Psoas muscle (tissue), 8 donors: ENCODE measurements around the gene NCKAP5L. TPM values are rescaled to one million over a fixed set of nuclear protein-coding genes. Genes with fewer than 3 reads are reported as not detected.
"Not testable (repeated sequence)": the region's sequence is repeated elsewhere in the genome, so short reads cannot be mapped to it uniquely, and the experiment has no call there.

Source experiments
- ATAC-seq, 4 donors: fragments of 200-7000 bp; cut with Tn5 transposase; one replicate each; pipeline ENCODE4 v1.9.1; 2020; ENCODE audit warnings: moderate library complexity in 3 of 4, mild to moderate bottlenecking in 2 of 4
- DNase-seq, 2 donors: peaks; one replicate each; pipeline ENCODE4 v3.0.0-alpha.2; 2020
- H3K27ac ChIP-seq: fragments of 200-600 bp; one replicate; pipeline ENCODE4 v1.8.0; 2022
- H3K27me3 ChIP-seq, 3 donors: fragments of 200-600 bp in 1 of 3; one replicate each; pipeline versions ENCODE4 v1.6.1 to v1.8.0; 2013 to 2022; ENCODE audit warnings: low read length in 2 of 3, mild to moderate bottlenecking in 2 of 3, moderate library complexity in 1 of 3; ENCODE audit not compliant: insufficient read depth in 3 of 3
- H3K36me3 ChIP-seq, 2 donors: fragments of 200-600 bp in 1 of 2; one replicate each; pipeline versions ENCODE4 v1.6.1 to v1.8.0; 2013 to 2022; ENCODE audit warnings: low read depth in 1 of 2, mild to moderate bottlenecking in 1 of 2, moderate library complexity in 1 of 2; ENCODE audit not compliant: insufficient read depth in 1 of 2
- H3K4me1 ChIP-seq: fragments of 200-600 bp; one replicate; pipeline ENCODE4 v1.8.0; 2022
- H3K4me3 ChIP-seq: fragments of 200-600 bp; one replicate; pipeline ENCODE4 v1.8.0; 2022; ENCODE audit warnings: mild to moderate bottlenecking
- H3K9me3 ChIP-seq: fragments of 200-600 bp; one replicate; pipeline ENCODE4 v1.8.0; 2022
- WGBS, 3 donors: extraction: QIAGEN DNeasy Blood & Tissue Kit; methylation state at CpG; one replicate each; pipeline versions ENCODE4 v1.1.6 to v1.1.7; 2013; 5-methylcytosine and 5-hydroxymethylcytosine counted together
- intact Hi-C, 2 donors: fragments of 100-400 bp; cut with DNase I; formaldehyde crosslinking; loops; one replicate each; pipeline versions ENCODE4 v1.11.0 to v1.14.2; 2022
- polyA plus RNA-seq, 3 donors: library from polyadenylated mRNA; stranded (reverse); fragments of 200-250 nt; gene quantifications; one replicate each; pipeline ENCODE4 v1.2.3, GENCODE V29; 2013
- total RNA-seq, 4 donors: library from RNA; stranded (reverse); fragmentation: NEBNext Ultra II Directional in 2 of 4; extraction: Animal tissue kit (Norgen Biotek cat#: 25700) in 2 of 4; gene quantifications; one replicate each; pipeline versions ENCODE4 v1.2.1 to v1.2.4, GENCODE V29; 2021 to 2023
- TF ChIP-seq, protein P1 (sequence below): fragments of 200-600 bp; IDR thresholded peaks from one replicate; pipeline ENCODE4 v1.8.0; 2022; ENCODE audit warnings: antibody characterized with exemption
- donor health status: healthy with polysubstance abuse.
- donor health status: DM: no; HTN: no; CAD: no; lungs with moderate emphysema.
- donor health status: Bipolar disorder and iron deficiency.
- donor health status: healthy.
- donor health status: DM: yes; HTN: yes; CAD: no.
- donor health status: DM: no; HTN: no; CAD: no.
- donor health status: DM: no; HTN: no; CAD: no.
- donor health status: DM: yes; HTN: yes; CAD: no.

The NCKAP5L gene
- total and polyA plus RNA-seq, 7 donors: 6.8 to 16.5 (median 11.7) TPM

DNA sequence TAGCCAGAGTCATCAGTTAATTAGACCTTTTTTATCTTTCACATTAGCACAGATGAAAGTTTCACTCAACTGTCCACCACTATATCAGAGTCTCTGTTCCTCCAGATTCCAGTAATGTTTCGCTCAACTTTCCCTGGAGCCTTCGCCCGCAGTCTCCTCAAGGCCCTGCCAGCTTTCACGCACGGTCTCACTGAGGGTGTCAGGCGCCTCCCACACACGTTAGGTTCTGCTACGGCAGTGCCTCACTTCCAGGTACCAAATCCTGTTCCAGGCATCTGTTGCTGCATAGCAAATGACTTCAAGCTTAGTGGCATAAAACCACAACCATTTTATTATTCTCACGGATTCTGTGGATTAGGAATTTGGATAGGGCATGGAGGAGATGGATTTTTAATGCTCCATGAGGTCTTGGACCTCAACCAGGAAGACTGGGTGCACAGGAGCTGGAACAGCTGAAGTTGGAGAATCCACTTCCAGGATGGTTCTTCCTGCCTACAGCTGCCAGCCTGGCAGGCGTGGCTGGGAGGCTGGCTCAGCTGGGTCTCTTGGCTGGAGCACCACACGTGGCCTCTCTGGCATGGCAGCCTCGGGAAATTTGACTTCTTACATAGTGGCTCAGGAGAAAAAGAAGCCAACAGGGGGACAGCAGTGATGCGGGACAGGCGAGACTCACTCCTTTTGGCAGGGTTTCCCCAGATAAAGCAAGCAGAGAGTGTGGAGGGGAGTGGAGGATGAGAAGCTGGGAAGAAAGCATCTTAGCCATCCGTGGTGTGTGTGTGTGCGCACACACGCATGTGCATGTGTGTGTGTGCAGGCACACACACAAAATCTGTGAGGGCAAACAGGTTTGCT lies 36.0 kb upstream of the NCKAP5L start:
- H3K27ac ChIP-seq: no peak overlapping the region
- DNase-seq: no peak
- intact Hi-C loops: no loop called here

DNA sequence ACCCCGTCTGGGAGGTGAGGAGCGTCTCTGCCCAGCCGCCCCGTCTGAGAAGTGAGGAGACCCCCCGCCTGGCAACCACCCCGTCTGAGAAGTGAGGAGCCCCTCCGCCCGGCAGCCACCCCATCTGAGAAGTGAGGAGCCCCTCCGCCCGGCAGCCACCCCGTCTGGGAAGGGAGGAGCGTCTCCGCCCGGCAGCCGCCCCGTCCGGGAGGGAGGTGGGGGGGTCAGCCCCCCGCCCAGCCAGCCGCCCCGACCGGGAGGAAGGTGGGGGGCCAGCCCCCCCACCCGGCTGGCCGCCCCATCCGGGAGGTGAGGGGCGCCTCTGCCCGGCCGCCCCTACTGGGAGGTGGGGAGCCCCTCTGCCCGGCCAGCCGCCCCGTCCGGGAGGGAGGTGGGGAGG lies 32.7 kb upstream of the NCKAP5L start:
- H3K27ac ChIP-seq, ATAC-seq, H3K9me3 ChIP-seq, intact Hi-C loops, H3K4me1 ChIP-seq, H3K36me3 ChIP-seq, DNase-seq, H3K4me3 ChIP-seq, H3K27me3 ChIP-seq: not testable (repeated sequence)
- WGBS, 3 donors: 79 to 91% (median 91%) methylated on average over 14 to 31 of the region's 31 CpGs

More for the DNA sequence above, 36.0 kb upstream of the NCKAP5L start:
- H3K27me3 ChIP-seq: peaks cover 0 to 5% (median 0%) of the 10 kb centered on the region in 3 donors
- no peak overlapping the region for H3K4me3 ChIP-seq
- WGBS, 3 donors: 43 to 59% (median 43%) methylated on average over 17 of the region's 17 CpGs
- H3K9me3 ChIP-seq: no peaks in the 10 kb centered on the region
- ATAC-seq: no peak
- peaks cover 15% of the 10 kb centered on the region for H3K4me1 ChIP-seq
- H3K36me3 ChIP-seq: no peaks in the 10 kb centered on the region
- TF ChIP-seq, protein P1, sequence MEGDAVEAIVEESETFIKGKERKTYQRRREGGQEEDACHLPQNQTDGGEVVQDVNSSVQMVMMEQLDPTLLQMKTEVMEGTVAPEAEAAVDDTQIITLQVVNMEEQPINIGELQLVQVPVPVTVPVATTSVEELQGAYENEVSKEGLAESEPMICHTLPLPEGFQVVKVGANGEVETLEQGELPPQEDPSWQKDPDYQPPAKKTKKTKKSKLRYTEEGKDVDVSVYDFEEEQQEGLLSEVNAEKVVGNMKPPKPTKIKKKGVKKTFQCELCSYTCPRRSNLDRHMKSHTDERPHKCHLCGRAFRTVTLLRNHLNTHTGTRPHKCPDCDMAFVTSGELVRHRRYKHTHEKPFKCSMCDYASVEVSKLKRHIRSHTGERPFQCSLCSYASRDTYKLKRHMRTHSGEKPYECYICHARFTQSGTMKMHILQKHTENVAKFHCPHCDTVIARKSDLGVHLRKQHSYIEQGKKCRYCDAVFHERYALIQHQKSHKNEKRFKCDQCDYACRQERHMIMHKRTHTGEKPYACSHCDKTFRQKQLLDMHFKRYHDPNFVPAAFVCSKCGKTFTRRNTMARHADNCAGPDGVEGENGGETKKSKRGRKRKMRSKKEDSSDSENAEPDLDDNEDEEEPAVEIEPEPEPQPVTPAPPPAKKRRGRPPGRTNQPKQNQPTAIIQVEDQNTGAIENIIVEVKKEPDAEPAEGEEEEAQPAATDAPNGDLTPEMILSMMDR: no peak

GRCh38 chr12:49855890-49856289 lies 27.7 kb upstream of the NCKAP5L start:
- WGBS, 3 donors: 90 to 95% (median 94%) methylated on average over 4 of the region's 4 CpGs
- DNase-seq, ATAC-seq, H3K9me3 ChIP-seq, H3K27me3 ChIP-seq, H3K27ac ChIP-seq, H3K36me3 ChIP-seq, intact Hi-C loops, H3K4me1 ChIP-seq, H3K4me3 ChIP-seq: not testable (repeated sequence)

- Histone ChIP-seq H3K9me3 (no peaks in the 10 kb centered on the region), H3K4me1 (no peaks in the 10 kb centered on the region), H3K27me3 (peaks cover 0 to 12% (median 0%) of the 10 kb centered on the region in 3 donors), H3K27ac (no peak overlapping the region), H3K4me3 (no peak overlapping the region), H3K36me3 (no peaks in the 10 kb centered on the region)
- no peak for ATAC-seq
- no peak for DNase-seq
- intact Hi-C loops: no loop called here
- TF ChIP-seq, protein P1: no peak
- WGBS, 3 donors: 84 to 90% (median 86%) methylated on average over 4 of the region's 4 CpGs
Measured at GRCh38 chr12:49854976-49855375, 26.8 kb upstream of the NCKAP5L start.

- Histone ChIP-seq H3K27ac (no peak overlapping the region), H3K27me3 (peaks cover 0 to 16% (median 0%) of the 10 kb centered on the region in 3 donors), H3K4me3 (no peak overlapping the region), H3K36me3 (no peaks in the 10 kb centered on the region), H3K4me1 (no peaks in the 10 kb centered on the region), H3K9me3 (no peaks in the 10 kb centered on the region)
- WGBS, 3 donors: 64 to 83% (median 78%) methylated on average over 2 of the region's 2 CpGs
- TF ChIP-seq, protein P1: no peak
- ATAC-seq (no peak), DNase-seq (no peak)
- intact Hi-C loops: no loop called here
Measured at GRCh38 chr12:49853671-49854070, 25.5 kb upstream of the NCKAP5L start.
